ENCODE measurements around the gene CARD18. TPM values are rescaled to one million over a fixed set of nuclear protein-coding genes. Genes with fewer than 3 reads are reported as not detected.

Gene CARD18
- total RNA-seq, 4 donors from 2014 or later, result not detected

- H3K27me3 ChIP-seq, result no peaks in the 10 kb centered on the region
- WGBS, 2 donors (ENCODE audit: low coverage in 1 of 2), result 85 to 86% methylated on average over 2 to 5 of the region's 11 CpGs
- no peaks in the 10 kb centered on the region for H3K9me3 ChIP-seq
- TF ChIP-seq EP300 (IDR thresholded peaks at IDR 0.05) (no peak), POLR2A (IDR thresholded peaks at IDR 0.05) (no peak), POLR2AphosphoS5 (IDR thresholded peaks at IDR 0.05) (no peak), CTCF (IDR thresholded peaks at IDR 0.05) (no peak)
- H3K27ac ChIP-seq, result no peak overlapping the region
- no peak for ATAC-seq
- H3K4me1 ChIP-seq, result no peaks in the 10 kb centered on the region
- H3K4me3 ChIP-seq, result no peak overlapping the region
- H3K36me3 ChIP-seq, result no peaks in the 10 kb centered on the region
Observed at GRCh38 chr11:105153392-105153791, 13.8 kb upstream of the CARD18 start.

GRCh38 chr11:105152560-105152959, 13.0 kb upstream of the CARD18 start:
- no peaks in the 10 kb centered on the region for H3K27me3 ChIP-seq
- WGBS, 2 donors (ENCODE audit: low coverage in 1 of 2), result 85 to 93% methylated on average over 5 of the region's 5 CpGs
- no peak for ATAC-seq
- H3K4me3 ChIP-seq, result no peak overlapping the region
- no peak for TF ChIP-seq POLR2A (IDR thresholded peaks at IDR 0.05)
- TF ChIP-seq POLR2AphosphoS5 (IDR thresholded peaks at IDR 0.05), result no peak
- H3K27ac ChIP-seq, result no peak overlapping the region
- no peaks in the 10 kb centered on the region for H3K36me3 ChIP-seq
- H3K9me3 ChIP-seq, result no peaks in the 10 kb centered on the region
- H3K4me1 ChIP-seq, result no peaks in the 10 kb centered on the region

GRCh38 chr11:105152021-105152512, 12.5 kb upstream of the CARD18 start:
- no peak for ATAC-seq
- H3K36me3 ChIP-seq, result no peaks in the 10 kb centered on the region
- no peak overlapping the region for H3K4me3 ChIP-seq
- H3K27me3 ChIP-seq, result no peaks in the 10 kb centered on the region
- 71 to 72% methylated on average over 2 to 6 of the region's 6 CpGs for WGBS, 2 donors (ENCODE audit: low coverage in 1 of 2)
- H3K27ac ChIP-seq, result no peak overlapping the region
- H3K4me1 ChIP-seq, result no peaks in the 10 kb centered on the region
- no peaks in the 10 kb centered on the region for H3K9me3 ChIP-seq
- TF ChIP-seq POLR2A (IDR thresholded peaks at IDR 0.05) (no peak), POLR2AphosphoS5 (IDR thresholded peaks at IDR 0.05) (no peak), EP300 (IDR thresholded peaks at IDR 0.05) (no peak), CTCF (IDR thresholded peaks at IDR 0.05) (no peak)

GRCh38 chr11:105149477-105149876, 9.9 kb upstream of the CARD18 start:
- H3K36me3 ChIP-seq, result no peaks in the 10 kb centered on the region
- no peak overlapping the region for H3K4me3 ChIP-seq
- no peak for ATAC-seq
- H3K4me1 ChIP-seq, result no peaks in the 10 kb centered on the region
- TF ChIP-seq CTCF (IDR thresholded peaks at IDR 0.05) (no peak), EP300 (IDR thresholded peaks at IDR 0.05) (no peak), POLR2AphosphoS5 (IDR thresholded peaks at IDR 0.05) (no peak), POLR2A (IDR thresholded peaks at IDR 0.05) (no peak)
- H3K27me3 ChIP-seq, result no peaks in the 10 kb centered on the region
- no peaks in the 10 kb centered on the region for H3K9me3 ChIP-seq
- no peak overlapping the region for H3K27ac ChIP-seq

- Histone ChIP-seq H3K4me3 (no peak overlapping the region), H3K27me3 (no peaks in the 10 kb centered on the region), H3K4me1 (no peaks in the 10 kb centered on the region), H3K9me3 (no peaks in the 10 kb centered on the region), H3K27ac (no peak overlapping the region), H3K36me3 (no peaks in the 10 kb centered on the region)
- TF ChIP-seq POLR2A (IDR thresholded peaks at IDR 0.05) (no peak), EP300 (IDR thresholded peaks at IDR 0.05) (no peak), POLR2AphosphoS5 (IDR thresholded peaks at IDR 0.05) (no peak), CTCF (IDR thresholded peaks at IDR 0.05) (no peak)
- no peak for ATAC-seq
- 82 to 100% methylated on average over 2 to 5 of the region's 5 CpGs for WGBS, 2 donors (ENCODE audit: low coverage in 1 of 2)
Observed at GRCh38 chr11:105148241-105148640, 8.7 kb upstream of the CARD18 start.
